ENCODE results near the gene CPLX1.
A peak's percentile ranks its signal among the peaks of the same experiment; 100 is the strongest.

Gene CPLX1

DNA sequence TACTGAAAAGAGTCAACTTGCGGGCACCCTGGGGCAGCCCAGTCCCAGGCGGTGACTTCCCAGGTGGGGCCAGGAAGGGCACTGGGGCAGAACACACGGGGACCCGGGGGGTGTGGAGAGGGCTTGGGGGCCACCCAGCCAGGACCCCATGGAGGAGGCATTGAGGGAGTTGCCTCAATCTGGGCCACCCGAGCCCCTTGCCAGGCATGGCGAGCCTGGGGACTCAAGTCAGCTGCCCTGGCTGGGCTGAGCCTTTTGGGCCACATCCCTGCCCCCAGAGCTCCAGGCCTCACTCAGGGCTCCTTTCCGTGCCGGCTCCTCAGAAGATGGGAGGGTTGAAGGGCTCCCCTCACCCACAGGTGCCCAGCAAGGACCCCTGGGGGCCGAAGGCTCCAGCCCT is 6.6 kb upstream of the CPLX1 start:
- DNase-seq (ENCODE audit: low read depth): no peak

DNA sequence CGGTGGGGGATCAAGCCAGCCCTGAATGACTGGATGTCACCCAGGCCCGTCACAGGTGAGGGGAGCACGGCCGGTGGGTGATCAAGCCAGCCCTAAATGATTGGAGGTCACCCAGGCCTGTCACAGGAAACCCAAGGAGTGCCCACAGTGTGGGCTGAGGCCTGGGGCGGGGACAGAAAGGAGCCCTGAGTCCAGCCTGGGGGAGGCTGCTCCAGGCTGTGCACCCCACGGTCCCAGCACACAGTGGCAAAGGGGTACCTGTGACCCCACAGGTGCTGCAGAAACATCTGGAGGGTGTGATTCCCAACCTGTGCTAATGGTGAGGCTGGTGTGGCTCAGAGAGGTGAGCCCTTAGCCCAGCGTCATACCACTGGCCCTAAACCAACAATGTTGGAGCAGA is 6.2 kb upstream of the CPLX1 start:
- no peak for DNase-seq (ENCODE audit: low read depth)

DNA sequence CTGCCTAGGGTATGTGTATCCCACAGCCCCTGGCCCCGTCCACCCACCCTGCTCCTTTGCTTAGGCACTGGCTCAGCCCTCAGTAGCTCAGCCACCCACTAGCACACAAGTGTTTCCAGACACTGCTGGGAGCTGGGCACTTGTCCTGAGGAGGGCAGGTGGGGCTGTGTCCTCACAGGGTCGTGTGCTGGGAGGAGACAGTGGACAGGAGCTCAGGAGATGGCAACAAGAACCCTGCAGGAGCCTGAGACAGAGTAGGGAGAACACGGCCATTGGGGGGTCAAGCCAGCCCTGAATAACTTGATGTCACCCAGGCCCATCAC is 5.5 kb upstream of the CPLX1 start:
- no peak for DNase-seq (ENCODE audit: low read depth)

DNA sequence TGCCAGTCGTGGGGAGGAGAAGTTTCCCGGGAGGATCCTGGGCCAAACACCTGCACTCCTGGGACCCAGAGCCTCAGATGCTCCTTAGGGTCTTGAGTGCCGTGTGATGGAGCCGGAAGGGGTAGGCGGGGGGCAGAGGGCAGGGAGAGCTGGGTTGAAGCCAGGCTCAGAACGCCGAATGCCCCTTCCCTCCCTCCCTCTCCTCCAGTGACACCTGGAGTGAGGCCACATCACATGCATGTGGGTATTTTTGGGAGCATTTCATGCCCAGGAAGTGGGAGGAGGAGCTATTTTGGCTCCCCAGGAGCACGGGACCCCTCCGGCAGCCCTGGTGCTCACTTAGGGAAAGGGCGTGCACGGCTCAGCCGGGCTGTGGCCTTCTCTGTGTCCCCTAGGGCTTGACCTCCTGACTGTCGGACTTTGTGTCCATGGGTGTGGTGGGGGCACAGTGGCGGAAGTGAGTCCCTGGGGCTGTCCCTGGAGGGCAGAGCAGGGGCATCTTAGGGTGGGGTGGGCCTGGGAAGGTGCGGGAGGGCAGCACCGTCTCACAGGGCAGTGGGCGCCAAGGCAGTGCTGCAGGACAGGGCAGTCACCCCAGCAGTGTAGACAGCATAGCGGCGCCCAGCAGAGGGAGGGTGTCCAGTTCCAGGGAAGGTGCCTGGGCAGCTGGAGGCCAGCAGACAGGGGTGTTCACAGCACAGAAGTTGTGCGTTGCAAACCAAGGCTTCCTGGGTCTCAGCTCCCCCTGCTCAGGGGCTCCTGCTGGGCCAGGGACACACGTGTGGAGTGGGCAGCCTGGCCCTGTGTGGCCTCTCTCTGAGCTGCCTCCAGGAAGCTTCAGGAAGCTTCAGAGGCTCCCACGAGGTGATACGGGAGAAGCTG is 4.9 kb upstream of the CPLX1 start:
- DNase-seq (ENCODE audit: low read depth): no peak

DNA sequence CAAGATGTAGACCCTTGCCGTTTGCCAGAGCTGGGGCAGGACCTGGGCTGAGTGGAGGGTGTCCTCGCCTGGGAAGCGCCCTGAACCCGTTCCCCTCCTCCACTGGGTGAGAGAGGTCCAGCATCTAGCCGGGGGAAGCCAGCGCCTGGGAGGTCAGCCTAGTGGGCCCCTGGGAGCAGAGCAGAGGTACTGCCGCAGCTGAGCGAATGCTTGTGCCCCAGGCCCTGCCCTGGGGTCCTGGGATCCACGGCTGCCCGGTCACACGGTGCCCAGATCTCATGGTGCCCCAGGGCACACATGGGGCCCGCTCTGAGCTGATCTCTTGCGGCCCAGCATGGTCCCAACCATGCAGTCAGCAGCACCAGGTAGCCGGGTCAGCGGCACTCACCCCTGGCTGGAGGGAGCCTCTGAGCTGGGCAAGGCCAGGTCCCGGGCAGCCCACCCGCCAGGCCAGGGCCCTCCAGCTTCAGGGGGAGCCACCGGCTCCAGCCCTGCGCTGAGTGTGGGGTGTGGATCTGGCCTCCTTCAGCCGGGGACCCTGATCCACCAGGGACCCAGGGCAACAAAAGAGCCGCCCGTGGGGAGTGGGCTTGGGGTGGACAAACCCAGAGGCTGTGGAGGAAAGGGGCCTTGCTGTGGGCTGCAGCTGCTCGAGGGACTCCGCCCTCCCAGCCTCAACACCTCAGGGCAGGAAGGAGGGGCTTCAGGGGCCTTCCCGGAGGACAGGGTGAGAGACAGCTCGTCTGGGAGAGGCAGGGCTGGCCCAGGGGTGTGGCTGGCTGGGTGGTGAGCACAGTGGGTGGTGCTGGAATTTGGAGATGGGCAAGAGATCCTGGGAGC is 4.1 kb upstream of the CPLX1 start:
- DNase-seq (ENCODE audit: low read depth): no peak

DNA sequence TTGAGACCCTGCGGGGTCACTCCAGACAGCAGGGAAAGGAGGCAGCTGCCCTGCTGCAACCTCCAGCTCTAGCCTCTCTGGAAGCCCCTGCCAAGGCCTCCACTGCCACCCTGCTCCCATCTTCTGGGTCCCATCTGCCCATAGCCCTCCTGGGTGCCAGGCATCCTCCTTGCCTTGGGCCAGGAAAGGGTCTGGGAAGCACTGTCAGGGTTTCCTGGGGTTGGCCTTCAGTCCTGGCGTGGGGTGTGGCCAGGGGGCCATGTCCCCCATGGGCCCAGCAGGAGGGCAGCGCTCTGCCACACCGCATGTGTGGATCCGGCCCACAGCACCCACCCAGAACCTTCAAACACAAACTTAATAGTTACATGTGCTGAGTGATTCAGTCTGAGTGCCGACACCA is 3.4 kb upstream of the CPLX1 start:
- no peak for DNase-seq (ENCODE audit: low read depth)

DNA sequence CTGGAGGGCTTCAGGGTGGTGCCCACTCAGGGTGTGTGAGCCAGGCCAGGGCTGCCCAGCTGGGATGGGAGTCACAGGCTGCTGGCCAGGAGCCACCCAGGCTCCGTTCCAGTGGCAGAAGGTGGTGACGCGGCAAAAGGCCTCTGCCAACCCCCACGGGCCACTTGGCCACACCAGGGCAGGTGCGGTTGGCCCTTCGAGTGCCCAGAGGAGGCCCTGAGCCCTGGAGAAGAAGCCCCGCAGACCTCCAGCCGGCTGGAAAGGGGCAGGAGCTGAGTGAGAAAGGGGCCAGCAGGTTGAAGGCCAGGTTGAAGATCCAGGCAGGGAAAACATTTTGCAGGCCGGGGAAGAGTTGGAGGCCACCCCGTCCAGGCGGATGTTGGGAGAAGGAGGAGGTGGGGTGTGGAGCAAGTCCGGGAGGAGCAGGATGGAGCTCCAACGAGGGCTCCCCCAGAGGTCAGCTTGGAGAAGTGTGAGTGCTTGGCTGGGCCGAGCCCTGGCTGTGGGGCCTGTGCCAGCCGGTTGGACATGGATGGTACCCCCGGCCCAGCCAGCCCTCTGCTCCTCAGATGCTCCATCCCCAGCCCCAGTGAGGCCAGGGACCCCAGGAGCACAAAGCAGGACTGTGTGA is 2.8 kb upstream of the CPLX1 start:
- DNase-seq (ENCODE audit: low read depth): peak; percentile 53

DNA sequence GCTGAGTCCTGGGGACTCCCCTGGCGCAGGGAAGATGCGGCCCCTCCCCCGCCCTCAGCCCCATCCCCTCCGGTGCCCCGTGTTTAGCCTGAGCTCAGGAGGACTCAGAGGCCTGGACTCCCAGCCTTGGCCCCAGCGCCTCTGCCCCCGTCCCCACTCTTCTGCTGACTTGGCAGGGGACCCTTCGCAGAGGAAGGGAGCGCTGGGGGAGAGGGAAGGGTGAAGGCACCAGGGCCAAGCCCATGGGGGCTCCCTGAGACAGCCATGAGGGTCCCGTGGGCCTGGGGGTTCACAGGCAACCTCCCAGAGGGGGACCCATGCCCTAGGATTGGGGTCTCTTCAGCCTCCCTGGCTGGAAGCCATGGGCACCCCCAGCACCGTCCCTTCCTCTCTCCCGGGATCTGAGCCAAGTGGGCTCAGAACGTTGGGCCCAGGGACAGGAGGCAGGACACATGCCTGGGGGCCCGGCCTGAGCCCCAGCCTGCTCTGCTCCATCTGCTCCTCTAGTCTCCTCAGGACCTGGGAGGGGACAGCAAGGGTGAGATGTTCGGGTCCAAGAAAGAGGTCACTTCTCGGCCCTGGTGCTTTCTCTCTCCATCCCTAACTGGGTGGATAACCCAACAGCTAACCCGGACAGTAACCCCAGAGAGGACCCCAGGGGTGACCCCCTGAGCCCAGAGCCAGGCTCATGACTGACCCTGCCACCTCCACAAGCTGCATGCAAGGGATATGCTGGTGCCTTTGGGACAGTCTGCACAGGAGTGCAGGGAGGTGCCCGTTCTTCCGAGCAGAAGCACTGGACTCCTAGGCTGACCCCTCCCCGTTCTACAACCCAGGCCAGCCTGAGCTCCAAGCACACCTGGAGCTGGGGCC is 1.5 kb upstream of the CPLX1 start:
- no peak for DNase-seq (ENCODE audit: low read depth)

DNA sequence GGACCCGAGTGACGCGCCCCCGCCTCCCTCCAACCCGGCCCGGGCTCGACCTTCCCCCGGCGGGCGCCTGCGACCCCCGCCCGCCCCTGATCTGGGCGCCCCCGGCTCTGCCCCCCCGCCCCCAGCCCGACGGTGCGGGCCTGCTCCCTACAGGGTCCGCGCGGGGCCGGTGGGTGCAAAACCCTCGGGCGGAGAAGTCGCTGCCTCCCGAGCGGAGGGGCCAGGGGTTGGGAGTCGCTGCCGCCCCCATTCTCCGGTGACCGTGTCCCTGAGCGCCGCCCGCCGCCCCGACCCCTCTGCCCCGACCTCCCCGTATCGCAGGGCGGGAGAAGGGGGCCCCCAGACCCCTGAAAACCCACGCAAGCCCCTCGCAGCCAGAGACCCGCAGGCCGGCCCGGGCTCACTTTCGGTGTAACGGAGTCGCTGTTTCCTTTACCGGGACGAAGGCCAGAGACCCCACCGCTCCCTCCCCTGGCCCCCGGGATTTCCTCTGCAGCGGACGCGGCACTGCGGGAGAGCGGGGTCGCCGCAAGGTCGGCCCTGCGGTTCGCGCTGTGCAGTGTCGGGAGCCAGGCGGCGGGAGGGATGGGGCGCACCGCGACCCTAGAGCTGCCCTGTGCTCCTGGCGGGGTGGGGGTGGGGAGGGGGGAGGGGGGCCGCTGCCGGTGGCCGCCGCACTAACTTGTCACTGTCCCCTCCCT is 729 bp upstream of the CPLX1 start:
- DNase-seq (ENCODE audit: low read depth): no peak

DNA sequence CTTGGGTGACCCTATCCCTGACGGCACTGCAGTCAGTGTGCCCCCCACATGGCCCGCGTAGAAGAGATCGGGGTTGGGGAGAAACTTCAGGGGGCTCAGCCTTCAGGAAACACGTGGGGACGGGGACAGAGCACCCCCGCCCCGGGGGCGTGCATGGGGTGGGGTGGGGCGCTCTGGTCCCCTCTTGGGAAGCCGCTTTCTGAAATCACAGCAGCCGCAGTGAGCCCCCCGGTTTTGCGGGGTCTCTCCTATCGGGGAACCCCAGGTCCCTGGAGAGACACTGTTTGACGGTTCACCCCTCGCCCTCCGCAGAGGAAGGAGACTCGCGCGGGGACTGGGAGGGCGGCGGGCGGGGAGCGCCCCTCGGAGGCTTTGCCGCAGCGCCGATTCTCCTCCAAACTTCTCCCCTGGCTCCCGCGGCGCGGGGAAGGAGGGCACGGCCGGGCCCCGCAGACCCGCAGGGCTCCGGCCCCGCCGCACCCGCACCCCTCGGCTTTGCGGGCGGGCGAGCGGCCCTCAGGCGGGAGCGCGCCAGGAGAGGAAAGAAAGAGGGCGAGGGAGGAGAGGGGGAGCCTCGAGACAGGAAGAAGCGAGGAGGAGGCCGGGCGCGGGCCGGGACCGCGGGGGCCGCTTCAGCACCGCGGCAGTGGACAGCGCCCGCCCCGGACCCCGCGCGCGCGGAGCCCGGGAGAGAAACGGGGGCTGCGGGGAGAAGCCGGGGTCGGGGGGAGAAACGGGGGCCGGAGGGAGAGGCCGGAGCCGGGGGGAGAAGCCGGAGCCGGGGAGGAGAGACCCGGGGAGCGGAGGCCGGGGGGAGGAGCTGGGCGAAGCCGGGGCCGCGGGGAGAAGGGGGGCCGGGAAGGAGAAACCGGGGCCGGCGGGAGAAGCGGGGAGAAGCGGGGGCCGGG is 612 bp downstream of the CPLX1 start:
- no peak for DNase-seq (ENCODE audit: low read depth)

DNA sequence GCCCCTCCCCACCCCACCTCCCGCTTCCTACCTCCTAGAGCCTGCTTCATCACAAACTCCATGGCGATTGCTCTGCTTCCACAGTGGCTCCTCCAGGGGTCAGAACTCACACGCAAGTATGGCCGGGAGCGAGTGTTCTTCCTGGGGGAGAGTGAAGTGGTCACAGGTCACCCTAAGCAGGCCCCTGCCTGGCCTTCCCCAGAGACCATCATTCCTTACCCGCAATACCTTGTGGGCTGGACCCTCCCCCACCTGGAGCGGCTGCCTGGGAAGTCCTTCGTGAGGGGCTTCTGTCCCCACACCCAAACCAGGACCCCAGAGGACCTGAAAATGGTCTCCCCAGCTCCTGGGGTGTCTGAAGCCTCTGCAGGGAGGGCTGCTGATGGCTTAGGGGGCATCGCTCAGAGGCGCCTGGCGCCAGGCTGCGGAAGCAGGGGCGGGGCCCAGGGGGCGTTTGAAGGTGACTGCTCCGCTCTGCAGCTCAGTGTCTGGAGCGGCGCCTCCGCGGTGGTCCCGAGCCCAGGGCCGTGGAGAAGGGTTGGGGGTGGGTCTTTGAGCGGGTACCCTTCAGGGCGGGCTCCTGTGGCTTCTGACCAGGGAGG is 1.4 kb downstream of the CPLX1 start:
- no peak for DNase-seq (ENCODE audit: low read depth)

DNA sequence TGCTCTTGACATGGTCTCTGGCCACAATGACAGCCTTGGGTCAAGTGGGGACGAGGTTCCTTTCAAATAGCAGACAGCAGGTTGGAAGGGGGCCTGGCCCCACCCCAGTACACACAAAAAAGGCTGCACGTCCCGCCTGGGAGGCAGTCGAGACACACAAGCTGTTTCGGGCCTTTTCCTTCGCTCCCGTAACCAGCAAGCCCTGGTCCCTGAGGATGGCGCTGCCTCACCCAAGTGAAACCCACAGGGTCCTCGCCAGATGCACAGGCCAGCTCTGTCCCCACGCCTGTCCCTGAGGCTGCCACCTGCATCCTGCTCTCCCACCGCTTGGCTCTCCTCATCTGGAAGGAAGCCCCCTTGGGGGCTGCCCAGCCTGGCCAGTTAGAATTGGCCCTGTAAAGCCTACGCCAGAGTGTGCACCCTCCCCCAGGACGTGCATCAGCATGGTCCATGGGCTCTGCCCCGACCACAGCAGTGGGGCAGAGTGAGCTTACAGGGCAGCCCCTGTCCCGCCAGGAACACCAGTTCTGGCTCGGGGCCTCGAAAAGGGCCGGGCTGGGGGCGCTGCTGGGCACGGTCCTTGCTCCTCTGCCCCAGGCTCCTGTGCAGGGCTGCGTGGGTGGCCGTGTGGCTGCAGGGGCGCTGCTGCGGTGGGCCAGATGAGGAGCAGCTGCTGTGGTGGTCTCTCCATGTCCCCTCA is 2.0 kb downstream of the CPLX1 start:
- DNase-seq (ENCODE audit: low read depth): no peak

DNA sequence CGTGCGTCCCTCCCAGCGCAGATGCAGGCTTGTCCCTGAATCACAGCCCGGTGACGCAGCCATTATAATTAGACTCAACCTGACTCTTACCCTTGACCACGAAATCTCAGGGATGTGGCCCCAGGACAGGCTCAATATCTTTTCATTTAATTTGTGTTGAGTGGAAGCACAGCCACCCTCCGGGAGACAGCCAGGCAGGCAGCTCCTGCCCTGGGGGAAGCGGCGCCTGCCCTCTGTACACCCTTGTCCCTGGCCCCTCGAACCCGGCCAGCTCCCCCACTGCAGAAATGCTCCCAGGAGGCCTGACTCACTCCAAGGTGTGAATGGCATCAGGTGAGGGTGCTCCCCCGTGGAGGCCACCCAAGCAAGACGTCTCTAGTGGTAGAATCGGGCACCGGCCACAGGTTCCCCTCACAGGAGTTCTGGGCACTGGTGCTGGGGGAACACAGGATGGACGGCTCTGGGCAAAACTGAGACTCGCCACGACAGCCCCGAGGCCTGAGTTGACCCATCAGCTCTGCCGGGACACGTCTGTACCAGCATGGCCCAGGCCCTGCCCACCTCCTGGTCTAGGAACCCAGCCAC is 2.7 kb downstream of the CPLX1 start:
- no peak for DNase-seq (ENCODE audit: low read depth)

DNA sequence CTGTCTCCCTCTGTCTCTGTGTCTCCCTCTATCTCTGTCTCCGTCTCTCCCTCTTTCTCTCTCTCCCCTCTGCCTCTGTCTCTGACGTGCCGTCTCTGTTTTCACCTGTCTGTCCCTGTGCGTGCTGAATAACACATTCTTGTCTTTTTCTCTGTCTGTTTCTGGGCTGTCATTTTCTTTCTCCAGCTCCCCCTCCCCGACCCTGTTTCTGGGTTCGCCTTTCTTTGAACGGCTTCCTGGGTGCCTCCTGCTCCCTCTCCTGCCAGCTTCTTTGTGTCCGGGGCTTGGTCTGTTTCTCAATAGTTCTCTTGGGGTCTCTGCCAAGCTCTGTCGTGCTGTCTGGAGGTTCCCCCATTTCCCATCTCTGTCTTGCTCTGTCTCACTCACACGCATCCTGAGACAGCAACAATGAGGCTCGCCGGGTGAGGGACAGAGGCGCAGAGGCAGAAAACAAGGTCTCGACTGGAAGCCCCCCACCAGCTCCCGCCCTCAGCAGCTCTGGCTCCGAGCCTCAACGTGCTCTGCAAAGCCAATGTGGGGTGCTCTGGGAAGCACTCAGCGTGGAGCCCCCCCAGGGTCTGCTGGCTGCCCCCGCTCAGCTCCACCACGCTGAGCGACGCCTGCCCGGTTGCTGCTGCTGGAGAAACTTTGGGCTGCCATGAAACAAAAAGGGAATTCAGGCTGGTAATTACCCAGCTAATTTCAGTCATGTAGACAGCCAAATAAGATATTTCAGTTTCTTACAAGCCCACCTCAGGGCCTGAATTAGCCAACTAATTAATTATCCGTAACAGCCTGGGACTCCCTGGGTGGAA is 3.4 kb downstream of the CPLX1 start:
- no peak for DNase-seq (ENCODE audit: low read depth)

DNA sequence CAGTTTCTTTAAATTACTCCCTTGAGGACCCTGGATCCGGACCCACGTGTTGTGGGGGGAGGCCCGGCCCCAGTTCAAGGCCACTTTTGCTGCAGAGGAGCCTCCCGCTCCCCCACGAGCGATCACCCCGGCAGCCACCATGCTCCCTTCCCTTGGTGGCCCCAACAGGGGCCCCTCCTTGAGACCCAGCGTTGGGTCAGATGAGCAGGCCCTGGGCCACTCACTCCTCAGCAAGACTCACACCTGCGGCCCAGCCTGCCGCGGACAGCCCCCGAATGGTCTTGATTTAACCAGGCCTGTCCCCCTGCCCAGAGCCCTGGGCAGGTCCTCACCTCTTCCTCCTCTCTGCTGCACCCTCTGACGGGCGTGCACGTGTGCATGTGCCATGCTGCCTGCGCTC is 4.3 kb downstream of the CPLX1 start:
- DNase-seq (ENCODE audit: low read depth): no peak

DNA sequence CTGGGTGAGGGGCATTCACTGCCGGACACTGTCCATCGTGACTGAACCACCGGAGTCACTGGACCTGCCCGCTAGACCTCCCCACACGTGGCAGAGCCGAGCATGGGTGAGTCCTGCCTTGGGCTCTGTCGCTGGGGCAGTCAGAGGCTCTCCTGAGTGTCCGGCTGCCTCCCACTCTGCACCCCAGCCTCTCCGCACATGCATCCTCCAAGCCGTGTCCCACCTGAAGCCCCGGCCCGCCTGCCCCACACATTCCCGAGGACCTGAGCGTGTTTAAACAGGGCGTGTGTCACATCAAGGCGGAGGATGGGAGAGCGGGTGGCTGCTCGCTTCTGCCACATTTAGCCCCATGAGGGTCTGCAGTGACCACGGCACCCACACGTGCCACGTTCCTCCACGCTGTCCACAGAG is 4.7 kb downstream of the CPLX1 start:
- DNase-seq (ENCODE audit: low read depth): no peak

DNA sequence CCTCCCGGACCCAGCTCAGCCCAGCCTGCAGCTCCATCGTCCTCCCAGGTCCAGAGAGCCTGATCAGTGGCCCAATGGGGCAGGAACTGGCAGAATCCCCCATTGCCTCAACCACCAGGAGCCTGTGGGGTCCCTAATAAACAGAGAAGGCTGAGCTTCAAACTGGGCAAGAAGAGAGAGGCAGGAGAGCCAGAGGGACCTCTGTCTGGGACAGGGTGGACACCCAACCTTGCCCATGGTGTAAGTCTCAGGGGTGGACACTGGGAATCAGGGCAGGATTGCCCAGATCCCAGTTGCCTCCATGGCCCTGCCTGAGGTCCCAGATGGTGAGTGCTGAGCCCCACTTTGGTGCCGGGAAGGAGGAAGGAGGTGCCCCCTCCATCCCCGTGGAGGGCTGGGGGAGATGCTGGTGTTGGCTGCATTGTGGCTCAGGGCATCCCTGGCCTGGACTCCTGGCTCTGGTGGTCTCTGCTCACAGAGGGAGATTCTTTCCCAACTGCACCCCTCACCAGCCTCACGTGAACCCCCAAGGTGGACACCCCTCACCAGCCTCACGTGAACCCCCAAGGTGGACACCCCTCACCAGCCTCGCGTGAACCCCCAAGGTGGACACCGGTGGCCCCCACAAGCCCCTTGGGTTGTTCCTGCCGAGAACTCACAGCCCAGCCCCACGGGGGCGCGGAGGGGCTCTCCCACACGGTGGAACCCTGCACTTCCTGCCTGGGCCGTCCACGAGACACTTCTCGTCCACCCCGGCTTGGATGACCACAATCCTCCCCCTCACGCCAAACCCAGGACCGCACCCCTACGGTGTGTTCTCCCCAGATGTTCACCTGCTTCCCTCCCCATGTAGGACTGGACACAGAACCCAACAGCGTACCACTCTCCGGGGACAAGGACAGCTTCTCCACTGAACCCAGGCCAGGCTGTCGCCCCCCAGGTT is 5.4 kb downstream of the CPLX1 start:
- no peak for DNase-seq (ENCODE audit: low read depth)

Measured in ELR (cell line).